Occipital lobe (tissue), 2 donors: ENCODE data around the gene NDUFAF7. TPM values are rescaled to one million over a fixed set of nuclear protein-coding genes. Genes with fewer than 3 reads are reported as not detected.
"Not testable (repeated sequence)": the region's sequence is repeated elsewhere in the genome, so short reads cannot be mapped to it uniquely, and the experiment has no call there.

Source experiments
- DNase-seq: peaks from one replicate; lab custom pipeline; 2025; lab: John Stamatoyannopoulos, UW
- total RNA-seq: library from RNA; depleted of rRNA; stranded (reverse); fragments of >200 nt; gene quantifications from one replicate; pipeline ENCODE4 v1.2.3, GENCODE V29; 2014

NDUFAF7 gene
- total RNA-seq, 1 donor from 2014 or later: 36.2 TPM

GRCh38 chr2:37282746-37283145 lies 51.3 kb downstream of the NDUFAF7 start:
- no peak for DNase-seq

- no peak for DNase-seq
Observed at GRCh38 chr2:37283207-37283606, 51.7 kb downstream of the NDUFAF7 start.

DNA sequence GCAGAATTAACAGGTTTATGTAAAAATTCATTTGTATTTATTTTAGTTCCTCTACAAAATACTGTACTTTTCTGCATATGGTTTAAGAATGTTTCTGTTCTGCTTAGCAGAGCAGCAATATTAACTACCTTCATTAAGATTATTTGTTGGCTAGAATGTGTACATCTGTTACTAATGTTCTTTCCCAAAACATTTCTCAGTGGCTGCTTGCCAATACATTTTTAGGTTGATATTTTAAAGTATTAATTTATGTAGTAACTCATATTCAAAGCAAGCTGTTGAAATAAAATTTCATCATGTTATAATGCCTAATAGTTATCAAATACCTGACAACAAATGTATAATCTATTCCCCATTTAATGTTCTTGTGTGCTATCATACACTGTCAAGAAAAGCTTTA lies 52.9 kb downstream of the NDUFAF7 start:
- no peak for DNase-seq

GRCh38 chr2:37287966-37288365 lies 56.5 kb downstream of the NDUFAF7 start:
- no peak for DNase-seq

DNA sequence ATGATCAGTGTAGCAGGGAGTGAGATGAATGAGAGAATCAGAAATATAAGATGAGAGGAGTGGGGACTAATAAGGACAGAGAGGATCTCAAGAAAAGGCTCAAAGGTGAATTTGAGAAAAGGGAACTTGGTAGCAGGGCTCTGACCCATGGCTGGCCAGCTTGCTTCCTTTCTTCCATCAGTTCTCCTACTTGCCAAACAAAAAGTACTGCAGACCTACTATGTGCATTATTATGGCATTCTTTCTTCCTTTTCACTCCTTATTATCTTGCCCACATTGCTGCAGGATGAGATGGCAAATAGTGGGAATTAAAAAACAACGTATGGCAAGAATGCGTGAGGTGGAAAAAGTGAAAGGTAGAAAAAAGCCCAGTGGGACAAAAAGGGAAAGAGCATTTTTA lies 60.2 kb downstream of the NDUFAF7 start:
- no peak for DNase-seq

- not testable (repeated sequence) for DNase-seq
Observed at GRCh38 chr2:37294858-37295257, 63.4 kb downstream of the NDUFAF7 start.

- DNase-seq: no peak
Observed at GRCh38 chr2:37295469-37296073, 64.1 kb downstream of the NDUFAF7 start.

GRCh38 chr2:37297632-37298031 lies 66.2 kb downstream of the NDUFAF7 start:
- no peak for DNase-seq

Other genes with a start within 250 kb of the NDUFAF7 start
- 126 TPM for gene HEATR5B, start 147.3 kb upstream of the NDUFAF7 start, total RNA-seq
- 20.9 TPM for gene GPATCH11, start 147.1 kb upstream of the NDUFAF7 start, total RNA-seq
- gene EIF2AK2, start 74.7 kb upstream of the NDUFAF7 start, total RNA-seq: 48.7 TPM
- gene SULT6B1, start 43.0 kb upstream of the NDUFAF7 start, total RNA-seq: not detected
- gene CEBPZOS, start 35.2 kb upstream of the NDUFAF7 start, total RNA-seq: 24.5 TPM
- gene CEBPZ, start 62 bp upstream of the NDUFAF7 start, total RNA-seq: 65.0 TPM
- gene PRKD3, start 93.2 kb downstream of the NDUFAF7 start, total RNA-seq: 29.9 TPM
- 5.9 TPM for gene QPCT, start 113.0 kb downstream of the NDUFAF7 start, total RNA-seq